HG03097 (cell line): ENCODE results near the gene CRAMP1.
"Not testable (repeated sequence)": the region's sequence is repeated elsewhere in the genome, so short reads cannot be mapped to it uniquely, and the experiment has no call there.

Experiments used
- ATAC-seq: cut with Tn5 transposase; IDR thresholded peaks from one replicate; pipeline ENCODE4 v1.9.1; 2021; ENCODE audit not compliant: unreplicated experiment, low FRiP score

CRAMP1 gene

GRCh38 chr16:1595511-1595910 is 16.6 kb upstream of the CRAMP1 start:
- ATAC-seq, result not testable (repeated sequence)

- no peak for ATAC-seq
Observed at GRCh38 chr16:1596516-1596915, 15.6 kb upstream of the CRAMP1 start.

- no peak for ATAC-seq
Observed at GRCh38 chr16:1597154-1597553, 15.0 kb upstream of the CRAMP1 start.

GRCh38 chr16:1601031-1601430 is 11.1 kb upstream of the CRAMP1 start:
- ATAC-seq, result no peak

GRCh38 chr16:1601489-1601888 is 10.7 kb upstream of the CRAMP1 start:
- ATAC-seq, result no peak

GRCh38 chr16:1602285-1602684 is 9.9 kb upstream of the CRAMP1 start:
- ATAC-seq, result no peak

- no peak for ATAC-seq
Observed at GRCh38 chr16:1606774-1607173, 5.4 kb upstream of the CRAMP1 start.

- ATAC-seq, result no peak
Observed at GRCh38 chr16:1607971-1608370, 4.2 kb upstream of the CRAMP1 start.

GRCh38 chr16:1610071-1610898 is 1.9 kb upstream of the CRAMP1 start:
- peak; percentile 45 for ATAC-seq

- ATAC-seq, result no peak
Observed at GRCh38 chr16:1610899-1611632, 1.1 kb upstream of the CRAMP1 start.

- no peak for ATAC-seq
Observed at GRCh38 chr16:1613211-1613622, 1.1 kb downstream of the CRAMP1 start.

GRCh38 chr16:1613728-1614455 is 1.7 kb downstream of the CRAMP1 start:
- ATAC-seq, result no peak

GRCh38 chr16:1614456-1615102 is 2.4 kb downstream of the CRAMP1 start:
- no peak for ATAC-seq

GRCh38 chr16:1615761-1616160 is 3.6 kb downstream of the CRAMP1 start:
- no peak for ATAC-seq

GRCh38 chr16:1619976-1620375 is 7.8 kb downstream of the CRAMP1 start:
- no peak for ATAC-seq

GRCh38 chr16:1620391-1620790 is 8.2 kb downstream of the CRAMP1 start:
- no peak for ATAC-seq

GRCh38 chr16:1621851-1622250 is 9.7 kb downstream of the CRAMP1 start:
- no peak for ATAC-seq

- no peak for ATAC-seq
Observed at GRCh38 chr16:1626327-1626726, 14.2 kb downstream of the CRAMP1 start.

GRCh38 chr16:1626776-1627175 is 14.6 kb downstream of the CRAMP1 start:
- ATAC-seq, result no peak

- no peak for ATAC-seq
Observed at GRCh38 chr16:1630450-1631213, 18.5 kb downstream of the CRAMP1 start.
